IPS-NIHi11 (cell line): ENCODE results near the gene PPT2.

Experiments
- DNase-seq: peaks from one replicate; pipeline ENCODE4 v3.0.0; 2012; ENCODE audit warnings: mixed read lengths, low spot score

PPT2 gene, protein sequence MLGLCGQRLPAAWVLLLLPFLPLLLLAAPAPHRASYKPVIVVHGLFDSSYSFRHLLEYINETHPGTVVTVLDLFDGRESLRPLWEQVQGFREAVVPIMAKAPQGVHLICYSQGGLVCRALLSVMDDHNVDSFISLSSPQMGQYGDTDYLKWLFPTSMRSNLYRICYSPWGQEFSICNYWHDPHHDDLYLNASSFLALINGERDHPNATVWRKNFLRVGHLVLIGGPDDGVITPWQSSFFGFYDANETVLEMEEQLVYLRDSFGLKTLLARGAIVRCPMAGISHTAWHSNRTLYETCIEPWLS

DNA sequence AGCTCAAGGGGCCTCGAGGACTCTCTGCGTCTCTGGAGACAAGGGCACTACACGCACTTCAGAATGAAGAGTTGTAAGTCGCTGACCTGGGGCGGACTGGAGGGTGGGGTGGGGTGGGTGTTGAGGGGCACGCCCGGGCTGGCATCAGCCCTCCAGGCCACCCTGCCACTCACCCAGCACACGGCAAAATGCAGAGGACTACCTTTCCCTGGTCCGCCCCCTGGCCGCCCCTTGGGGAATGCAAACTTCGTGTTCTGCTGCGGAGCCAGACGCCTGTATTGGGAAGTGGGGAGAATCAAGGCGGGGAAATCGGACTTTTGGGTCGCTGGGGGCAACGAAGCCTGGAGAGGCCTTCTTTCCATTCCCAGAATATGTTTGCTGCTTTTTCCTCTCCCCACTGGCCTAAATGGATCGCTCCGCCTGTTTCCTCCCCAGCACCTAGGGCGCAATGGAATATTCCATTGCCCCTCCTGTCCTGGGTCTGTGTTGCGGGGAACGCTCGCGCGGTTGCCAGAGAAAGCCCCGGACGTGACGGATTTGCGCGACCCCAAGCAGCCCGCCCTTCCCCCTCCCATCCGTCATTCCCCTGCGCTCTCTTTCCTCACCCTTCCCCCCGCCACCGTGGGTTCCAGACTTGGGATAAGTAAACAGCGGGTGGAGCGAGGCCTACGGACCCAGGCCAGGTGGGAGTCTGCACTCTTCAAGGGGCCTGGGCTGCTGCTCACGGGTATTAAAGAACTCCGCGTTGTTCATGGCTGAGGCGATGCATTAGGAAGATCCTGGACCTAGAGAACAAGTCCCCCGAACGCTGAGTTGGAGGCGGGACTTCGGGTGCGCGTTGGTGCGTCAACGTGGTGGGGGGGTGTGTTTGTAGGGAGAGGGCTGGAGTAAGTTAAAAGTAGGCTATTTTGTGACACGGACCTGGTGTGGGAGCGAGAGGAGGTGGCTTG lies at the start of gene PPT2:
Gene PPT2, plus strand, starts transcription at position 578 of the 950 bp plus-strand sequence. CDS start 454 bp downstream, outside the sequence.
- DNase-seq, result peak; percentile 90

DNA sequence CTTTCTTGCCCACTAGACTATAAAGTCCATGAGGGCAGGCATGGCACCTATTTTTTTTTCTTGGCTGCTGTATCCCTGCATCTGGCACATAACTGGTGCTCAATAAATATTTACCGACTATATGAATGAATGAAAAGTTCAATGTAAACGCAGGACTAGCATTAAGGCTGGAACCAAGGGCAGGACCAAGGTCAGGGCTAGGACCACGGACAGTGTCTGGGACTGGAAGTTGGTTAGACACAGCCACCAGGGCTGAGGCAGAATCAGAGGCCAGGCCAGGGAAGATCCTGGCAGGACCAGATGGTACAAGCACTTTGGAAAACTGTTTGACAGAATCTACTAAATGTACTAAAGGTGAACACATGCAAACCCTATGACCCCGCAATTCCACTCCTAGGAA lies 48.5 kb upstream of the PPT2 start:
- DNase-seq, result no peak

DNA sequence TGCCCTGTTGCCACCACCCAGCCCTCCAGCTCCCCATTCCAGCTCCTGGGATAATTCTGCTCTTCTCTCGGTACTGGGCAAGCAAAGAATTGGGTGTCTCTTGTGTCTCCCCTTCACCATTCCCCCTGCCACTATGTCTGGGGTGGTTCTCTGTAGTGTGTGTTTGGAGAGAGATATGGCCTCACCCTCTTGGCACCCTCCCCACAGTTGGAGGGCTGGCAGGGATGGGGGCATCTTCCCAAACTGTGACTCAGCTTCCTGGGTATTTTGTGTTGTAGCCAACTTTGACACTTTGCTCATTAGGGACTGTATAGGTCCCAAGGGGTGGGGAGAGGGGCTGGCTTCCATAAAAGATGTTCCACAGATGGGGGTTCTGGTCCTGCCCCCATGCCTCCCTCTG lies 46.5 kb upstream of the PPT2 start:
- DNase-seq, result no peak

DNA sequence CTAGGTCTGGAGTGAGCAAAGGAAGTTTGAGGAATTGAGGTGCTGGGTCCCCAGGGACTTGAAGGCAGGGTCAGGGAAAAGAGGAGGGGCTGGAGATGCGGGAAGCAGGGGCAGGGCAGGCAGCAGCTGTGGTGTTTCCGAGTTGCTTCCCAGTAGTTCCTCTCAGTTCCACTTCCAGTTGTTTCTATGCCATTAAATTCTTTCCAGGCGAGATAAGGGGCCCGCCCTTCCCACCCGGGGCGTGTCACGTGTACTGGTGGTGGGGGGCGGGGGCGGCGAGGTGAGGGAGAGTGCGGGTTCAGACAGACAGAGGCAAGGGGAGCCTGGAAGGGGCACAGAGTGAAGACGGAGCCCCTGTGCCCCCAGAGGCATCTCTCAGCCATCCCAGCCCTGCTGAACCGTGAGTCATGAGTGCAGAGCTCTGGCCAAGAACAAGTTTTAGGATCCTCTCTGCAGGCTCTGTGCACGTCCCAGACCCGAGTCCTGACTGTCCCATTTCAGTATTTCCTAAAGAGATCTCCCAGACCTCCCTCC lies 45.8 kb upstream of the PPT2 start:
- no peak for DNase-seq

DNA sequence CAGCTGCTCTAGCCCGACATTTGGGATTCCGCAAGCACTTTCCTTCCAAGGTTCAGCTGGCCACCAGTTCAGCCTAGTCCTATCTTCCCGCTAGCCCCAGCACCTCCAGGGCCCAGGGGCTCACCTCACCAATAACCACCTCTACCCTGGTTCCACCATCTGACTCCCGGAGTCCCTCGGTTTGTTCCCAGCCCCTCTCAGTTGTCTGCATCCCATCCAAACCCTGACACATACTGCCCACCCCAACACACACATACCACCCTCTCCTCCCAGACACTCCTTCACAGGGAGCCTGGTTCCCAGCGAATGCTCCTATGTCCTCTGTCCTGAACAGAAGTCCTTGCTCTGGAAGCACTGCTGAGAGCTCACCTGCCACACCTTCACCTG lies 45.2 kb upstream of the PPT2 start:
- no peak for DNase-seq

DNA sequence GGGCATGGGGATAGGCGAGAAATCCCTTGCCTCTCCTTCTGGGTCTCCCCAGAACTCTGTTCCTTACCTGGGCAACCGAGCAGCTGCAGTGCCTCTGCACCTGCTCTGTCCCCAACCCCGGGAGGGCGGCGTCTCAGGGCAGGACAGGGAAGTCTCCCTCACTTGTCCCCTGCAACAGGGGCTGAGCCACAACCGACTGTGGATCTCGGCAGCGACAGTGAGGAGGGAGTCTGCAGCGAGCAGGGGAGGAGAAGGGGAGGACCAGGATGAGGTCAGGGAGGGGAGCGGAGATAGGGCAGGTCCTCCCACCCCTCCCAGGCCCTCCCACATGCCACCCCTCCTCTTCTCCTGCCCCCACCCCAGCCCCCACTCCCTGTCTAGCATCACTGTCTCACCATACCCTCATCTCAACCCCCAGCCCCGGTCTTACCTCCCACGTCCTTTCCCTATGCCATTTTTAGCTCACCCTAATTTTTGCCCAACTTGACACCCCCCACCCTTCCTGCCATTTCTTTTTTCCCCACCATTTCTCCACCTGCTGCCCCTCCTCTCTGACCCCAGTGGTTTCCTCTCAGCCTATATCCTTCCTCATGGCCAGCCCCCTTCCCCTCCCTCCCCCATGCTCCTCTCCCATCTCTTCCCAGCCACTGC lies 44.7 kb upstream of the PPT2 start, which contains the start of gene TNXB:
Gene TNXB, minus strand, starts transcription at position 225 of the 651 bp plus-strand sequence. CDS start 11,140 bp downstream, outside the sequence.
- no peak for DNase-seq

DNA sequence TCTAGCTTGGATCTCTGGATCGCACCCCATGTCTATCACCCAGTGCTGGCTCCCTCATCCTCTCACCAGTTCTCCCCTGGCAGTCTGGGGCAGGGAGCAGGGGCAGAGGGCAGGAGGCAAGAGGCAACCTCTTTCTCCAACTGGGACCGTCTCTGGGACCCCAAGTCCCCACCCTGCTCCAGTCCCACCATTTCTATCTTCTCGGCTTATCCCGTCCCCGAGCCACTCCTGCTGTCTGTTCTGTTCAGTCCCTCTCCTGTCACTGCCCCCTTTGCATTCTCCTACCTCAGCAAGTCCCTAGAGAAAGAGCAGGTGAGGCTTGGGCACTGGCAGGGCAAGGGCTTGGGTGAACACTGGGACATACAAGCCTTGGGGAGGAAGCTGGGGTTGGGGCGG lies 44.2 kb upstream of the PPT2 start:
- DNase-seq, result no peak

DNA sequence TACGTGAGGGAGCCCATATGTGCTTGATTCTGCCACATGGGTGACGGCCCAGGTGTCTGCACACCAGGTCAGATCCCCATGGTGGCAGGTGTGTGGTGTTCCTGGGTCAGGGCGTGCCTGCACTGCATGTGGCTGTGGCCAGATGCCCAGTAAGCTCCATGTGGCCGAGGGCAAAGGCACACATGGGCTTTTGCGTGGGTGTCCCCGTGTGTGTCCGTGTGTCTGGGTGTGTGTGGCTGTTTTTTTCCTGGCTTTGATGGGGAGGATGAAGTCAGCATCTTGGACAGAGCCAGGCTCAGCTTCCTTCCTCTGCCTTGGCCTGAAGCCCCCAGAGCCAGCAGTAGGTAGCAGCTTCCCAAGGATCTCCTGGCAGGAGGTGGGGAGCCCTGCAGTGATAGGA lies 43.3 kb upstream of the PPT2 start:
- DNase-seq, result no peak

DNA sequence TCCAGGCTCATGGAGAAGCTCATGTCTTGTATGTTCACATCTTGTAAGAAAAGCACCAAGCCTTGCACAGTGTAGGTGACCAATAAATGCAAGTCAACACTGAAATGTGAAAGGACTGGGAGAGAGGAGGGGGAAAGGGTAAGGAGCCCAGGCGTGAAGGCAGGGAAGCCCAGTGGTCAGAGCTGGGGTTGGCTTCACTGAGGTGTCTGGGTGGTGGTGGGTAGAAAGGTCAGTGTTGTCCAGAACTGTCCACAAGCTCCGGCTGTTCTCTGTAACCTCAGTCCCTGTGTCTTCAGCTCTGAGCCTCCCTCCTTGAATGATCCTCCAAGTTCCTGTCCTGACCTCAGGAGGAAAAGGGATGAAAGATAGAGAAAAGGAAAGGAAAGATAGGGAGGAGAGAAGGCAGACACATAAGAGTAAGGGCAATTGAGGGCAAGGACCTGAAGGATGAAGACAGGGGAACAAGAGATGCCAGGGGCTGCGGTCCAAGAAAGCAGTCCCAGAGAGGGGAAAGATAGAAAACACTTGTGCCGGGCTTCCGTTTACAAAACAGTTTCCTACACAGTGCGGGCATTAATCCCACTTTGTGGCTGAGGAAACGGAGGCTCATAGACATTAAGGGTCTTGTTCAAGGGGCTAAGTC lies 42.4 kb upstream of the PPT2 start:
- DNase-seq, result no peak

DNA sequence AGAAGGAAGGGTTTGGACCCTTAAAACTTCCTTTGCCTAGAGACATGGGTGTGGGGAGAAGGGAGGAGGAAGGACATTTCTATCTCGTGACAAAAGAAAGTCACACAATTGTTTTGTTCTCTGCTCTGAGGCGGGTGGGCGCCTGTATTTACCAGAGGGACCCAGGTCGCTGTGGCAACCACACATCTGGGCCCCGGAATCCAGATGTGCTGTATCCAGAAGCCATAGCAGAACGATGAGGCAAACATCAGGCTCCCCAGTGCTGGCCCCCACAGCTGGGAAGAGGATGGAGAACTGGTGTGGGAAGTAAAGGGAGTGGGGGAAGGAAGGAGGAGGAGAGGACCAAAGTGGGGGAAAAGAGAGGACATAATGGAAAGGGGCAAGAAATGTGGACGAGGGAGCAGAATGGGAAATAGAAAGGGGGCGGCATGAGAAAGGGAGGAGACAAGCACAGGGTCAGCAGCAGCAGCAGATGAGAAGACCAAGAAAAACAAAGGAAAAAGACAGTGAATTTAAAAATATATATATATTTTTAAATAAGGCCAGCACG lies 41.4 kb upstream of the PPT2 start:
- no peak for DNase-seq

DNA sequence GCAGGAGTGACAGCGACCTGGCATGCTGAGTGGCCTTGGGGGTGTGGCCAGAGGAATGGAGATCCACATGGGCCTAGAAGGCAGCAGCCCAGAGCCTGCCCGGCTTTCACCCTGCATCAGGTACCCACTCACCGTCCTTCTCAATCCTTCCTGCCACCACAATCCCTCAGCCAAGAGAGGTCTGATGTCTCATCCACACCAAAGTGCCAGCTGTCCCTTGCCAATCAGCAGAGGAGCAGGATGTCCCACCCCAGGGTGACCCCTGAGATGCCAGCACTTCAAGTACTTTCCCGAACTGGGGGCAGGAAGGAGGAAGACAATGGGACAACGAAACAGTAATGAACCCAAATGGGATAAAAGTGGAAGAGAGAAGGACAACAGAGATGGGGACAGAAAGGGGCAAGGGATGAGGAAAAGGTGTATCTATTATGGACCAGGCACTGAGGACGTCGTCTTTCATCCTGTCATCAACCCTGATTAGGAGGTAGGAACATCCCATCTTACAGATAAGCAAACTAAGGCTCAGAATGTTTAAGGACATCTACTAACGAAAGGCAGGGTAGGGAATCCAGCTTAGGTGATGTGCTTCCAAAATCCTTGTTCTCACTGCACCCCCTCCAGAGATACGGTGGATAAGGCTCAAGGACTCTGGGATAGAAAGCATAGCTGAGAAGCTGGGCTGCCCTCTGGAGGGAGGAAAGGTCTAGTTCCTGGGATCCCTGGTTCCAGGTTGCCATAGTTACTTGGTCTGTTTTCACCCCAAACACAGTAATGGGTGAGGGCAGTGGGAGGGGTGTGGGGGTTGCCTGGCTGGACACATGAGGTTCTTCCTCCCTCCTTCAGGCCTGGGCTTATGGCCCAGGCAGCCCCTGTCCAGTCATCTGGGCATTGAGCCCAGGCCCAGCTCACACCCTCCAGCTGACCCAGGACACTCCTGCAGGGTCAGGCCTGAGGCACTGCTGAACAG lies 40.3 kb upstream of the PPT2 start:
- peak; percentile 59 for DNase-seq

DNA sequence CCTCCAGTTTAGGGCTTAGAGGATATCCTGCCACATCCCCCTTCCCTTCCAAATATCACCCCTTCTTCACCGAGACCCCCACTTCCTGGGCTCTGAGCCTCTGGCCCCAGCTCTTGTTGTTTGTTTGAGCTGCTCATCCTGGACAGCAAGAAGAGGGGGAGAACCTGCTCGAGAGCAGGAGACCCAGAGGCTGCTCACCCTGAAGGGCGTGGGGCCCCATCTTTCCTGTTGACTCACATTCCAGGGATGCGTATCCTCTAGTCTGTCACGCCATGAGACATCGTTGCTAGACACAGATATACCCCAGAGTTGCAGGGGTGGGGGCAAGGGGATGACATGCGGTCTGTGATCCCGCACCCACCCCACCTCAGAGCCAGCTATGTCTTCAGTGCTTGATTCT lies 39.1 kb upstream of the PPT2 start:
- DNase-seq, result no peak

DNA sequence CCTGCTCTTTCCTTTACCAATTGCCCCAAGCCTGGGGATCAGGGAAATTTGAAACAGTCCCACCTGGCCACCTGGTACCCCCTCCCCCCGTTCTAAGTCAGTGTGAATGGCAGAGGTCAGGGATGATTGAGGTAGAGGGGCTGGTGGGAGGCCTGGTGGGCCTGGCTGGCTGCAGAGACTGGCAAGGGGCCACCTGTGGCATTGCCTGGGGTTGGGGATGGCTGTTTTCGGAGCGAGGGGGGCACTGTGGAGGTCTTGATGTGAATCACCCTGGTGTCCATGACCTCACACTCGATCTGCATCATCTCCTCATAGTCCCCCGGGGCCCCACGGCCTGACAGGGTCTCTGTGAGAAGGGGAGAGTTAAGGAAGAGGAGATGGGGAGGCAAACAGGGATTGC lies 38.3 kb upstream of the PPT2 start:
- DNase-seq, result no peak

DNA sequence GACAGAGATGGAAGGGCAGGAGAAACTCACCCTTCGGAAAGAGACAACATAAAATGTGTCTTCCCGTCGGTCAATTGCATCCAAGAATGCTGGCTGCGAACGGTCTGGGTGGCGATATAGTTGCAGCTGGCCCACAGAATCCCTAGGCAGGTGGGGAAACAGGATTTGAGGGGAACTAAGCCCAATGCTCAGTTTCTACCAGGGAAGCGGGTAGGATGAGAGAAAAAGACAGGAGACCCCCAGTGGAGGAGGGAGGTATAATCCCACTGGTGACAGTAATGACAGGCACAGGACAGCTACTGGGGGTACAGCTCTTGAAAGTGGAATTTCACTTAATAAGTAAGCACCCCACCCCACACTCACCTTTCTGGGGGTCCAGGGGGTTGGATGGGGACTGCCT lies 37.3 kb upstream of the PPT2 start:
- peak; percentile 53 for DNase-seq

DNA sequence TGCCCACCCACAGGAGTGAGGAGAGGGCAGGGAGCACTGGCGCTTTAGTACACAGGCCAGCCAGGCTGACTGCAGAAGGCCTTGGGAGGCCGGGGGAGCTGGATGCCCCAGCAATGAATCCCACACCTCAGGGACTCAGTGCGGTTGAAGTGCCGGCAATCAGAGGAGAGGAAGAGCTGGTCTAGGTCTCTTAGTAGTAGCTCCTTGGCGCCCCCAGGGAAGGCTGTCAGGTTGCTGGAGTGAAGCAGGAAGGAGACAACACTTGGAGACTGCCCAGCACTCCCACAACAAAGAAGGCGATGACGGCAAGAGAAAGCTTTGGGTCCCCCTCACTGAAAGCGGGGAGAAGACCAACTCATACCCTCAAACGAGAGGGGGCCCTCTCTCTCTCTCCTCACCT lies 36.5 kb upstream of the PPT2 start:
- no peak for DNase-seq

DNA sequence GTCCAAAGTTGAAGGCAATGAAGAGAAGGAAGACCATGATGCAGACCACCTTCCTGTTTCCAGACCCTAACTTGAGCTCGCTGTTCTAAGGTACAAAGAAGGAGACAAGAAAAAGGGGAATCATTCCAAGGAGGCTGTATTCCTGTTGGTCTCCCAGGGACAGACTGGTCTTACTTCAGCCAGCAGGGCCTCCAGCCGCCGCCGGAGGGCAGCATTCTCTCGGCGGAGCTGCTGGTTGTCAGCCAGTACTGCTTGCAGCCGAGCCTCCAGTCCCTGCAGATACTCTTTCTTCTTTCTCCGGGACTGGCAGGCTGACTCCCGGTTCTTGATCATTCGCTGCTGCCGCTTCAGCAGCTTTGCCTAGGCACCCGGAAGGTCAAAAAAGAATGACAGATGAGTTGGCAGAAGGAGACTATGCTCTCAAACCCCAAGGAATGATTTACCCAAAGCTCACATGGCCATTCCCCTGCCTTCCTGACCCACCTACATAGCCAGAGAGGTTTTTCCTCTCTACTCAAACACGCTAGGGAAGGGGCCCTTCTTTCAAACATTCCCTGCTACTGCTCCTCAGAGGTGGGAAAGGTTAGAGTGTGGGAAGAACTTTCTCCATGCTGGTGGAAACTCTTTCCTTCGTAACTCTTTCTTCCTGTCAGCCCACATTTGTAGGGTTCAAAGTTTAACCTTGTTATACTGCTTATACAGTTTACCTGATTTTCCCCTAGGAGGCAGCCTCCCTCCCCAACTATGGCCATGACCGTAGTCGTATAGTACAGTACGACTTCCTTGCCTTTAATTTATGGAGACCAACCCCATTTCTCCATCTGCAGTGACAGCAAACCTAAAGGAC lies 34.9 kb upstream of the PPT2 start:
- peak; percentile 90 for DNase-seq

DNA sequence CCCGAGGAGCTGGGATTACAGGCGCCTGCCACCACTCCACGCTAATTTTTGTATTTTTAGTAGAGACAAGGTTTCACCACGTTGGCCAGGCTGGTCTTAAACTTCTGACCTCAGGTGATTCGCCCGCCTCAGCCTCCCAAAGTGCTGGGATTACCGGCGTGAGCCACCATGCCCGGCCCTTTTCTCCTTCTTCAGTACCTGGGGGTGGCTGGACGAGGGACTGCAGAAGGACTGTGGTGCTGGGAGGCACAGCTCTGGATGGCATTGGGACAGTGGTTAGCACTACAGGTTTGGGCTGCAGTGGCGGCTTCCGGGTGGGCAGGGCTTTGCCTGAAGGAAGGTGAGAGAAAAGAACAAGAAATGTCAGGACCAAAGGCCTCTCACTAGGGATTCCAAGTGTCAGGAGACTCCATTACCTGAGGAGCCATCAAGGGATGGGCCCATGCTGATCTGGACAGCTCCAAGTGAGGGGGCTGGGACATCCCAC lies 33.3 kb upstream of the PPT2 start:
- DNase-seq, result no peak

DNA sequence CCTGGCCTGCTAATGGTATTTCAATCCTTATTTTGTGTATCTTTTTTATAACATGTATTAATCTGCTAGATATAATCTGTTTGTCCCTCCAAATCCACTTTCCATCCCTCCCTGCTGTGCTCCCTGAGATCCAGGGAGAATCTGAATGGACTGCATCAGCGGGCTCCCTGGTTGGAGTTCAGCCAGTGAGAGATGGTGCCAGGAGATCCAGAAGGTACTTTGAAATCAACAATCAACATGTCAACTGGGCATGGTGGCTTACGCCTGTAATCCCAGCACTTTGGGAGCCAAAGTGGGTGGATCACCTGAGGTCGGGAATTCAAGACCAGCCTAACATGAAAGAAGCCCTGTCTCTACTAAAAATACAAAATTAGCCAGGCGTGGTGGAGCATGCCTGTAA lies 30.3 kb upstream of the PPT2 start:
- no peak for DNase-seq

DNA sequence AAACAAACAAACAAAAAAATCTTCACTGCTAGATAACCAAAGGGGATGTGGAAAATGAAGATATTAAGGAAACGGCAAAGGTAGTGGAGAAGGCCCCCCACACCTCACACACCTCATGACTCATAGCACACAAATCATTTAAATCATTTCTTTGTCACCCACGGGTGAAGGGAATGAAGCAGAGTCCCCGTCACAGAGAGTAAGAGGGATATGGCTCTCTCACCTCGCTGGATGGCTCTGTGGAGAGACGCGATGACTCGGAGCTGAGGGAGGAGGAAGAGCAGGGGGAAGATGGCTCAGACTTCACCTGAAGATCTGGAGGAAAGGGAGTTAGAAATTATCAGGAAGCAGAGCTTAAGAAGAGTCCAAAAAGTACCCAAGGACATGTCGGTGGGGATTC lies 27.1 kb upstream of the PPT2 start:
- DNase-seq, result no peak

DNA sequence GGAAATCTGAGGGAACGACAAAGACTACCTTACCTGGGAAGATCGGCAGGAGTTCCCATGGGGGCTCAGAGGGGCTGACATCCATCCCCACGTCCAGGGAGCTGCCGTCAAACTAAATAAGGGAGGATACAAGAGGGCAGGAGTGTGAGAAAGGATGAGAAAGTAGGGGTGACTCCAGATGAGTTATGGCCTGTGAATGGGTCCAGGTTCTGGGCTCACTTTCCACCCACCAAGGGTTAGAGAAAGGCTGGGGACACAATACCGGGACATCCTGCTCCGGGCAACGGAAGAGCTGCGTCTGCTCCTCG lies 26.6 kb upstream of the PPT2 start:
- DNase-seq, result no peak
